ENCODE data around the gene SPO11. TPM values are rescaled to one million over a fixed set of nuclear protein-coding genes. Genes with fewer than 3 reads are reported as not detected.

The SPO11 gene
- total RNA-seq, 1 experiment from 2014 or later, result not detected

DNA sequence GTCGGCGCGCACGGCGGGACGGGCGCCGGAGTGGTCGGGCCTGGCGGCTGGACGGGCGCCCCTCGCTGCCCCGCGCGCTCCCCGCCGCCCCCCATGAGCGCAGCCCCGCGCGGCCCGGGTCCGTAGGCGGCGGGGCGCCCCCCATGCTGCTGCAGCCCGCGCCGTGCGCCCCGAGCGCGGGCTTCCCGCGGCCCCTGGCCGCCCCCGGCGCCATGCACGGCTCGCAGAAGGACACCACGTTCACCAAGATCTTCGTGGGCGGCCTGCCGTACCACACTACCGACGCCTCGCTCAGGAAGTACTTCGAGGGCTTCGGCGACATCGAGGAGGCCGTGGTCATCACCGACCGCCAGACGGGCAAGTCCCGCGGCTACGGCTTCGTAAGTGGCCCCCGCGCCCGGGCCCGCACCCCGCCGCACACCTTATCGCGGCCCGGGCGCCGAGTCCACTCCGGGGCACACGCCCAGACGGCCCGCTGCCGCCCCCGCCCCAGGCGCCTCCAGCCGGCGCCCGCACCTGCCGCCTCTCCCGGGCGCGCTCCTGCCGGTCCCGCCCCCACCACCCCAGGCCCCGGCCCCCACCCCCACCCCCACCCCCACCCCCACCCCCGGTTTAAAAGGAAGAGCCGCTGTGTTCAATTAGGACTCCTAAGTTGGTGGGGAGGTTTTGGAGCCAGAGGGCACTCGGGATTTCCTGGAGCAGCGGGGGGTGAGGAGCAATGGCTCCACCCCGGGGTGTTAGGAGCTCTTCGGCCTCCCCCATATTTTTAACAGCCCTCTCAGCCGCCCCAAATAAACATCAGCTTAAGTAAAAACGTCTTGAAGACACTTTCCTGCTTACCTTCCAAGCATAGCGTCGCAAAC is 62.1 kb downstream of the SPO11 start:
- Histone ChIP-seq H3K4me2 (ENCODE audit: low read length) (peak overlapping the region; percentile 88), H3K9ac (ENCODE audit: low read length) (peak overlapping the region; percentile 49), H3K27me3 (ENCODE audit: low read length) (no peaks in the 10 kb centered on the region), H3K36me3 (ENCODE audit: low read depth, low read length) (peaks cover 19% of the 10 kb centered on the region; the same call in 1 of the 2 replicates), H3K27ac (ENCODE audit: low read length) (no peak overlapping the region), H4K20me1 (ENCODE audit: low read length) (peaks cover 8% of the 10 kb centered on the region; the same call in 1 of the 2 replicates), H3F3A (ENCODE audit: low read length, unreplicated experiment) (no peaks in the 10 kb centered on the region), H3K4me3 (ENCODE audit: low read length) (peak overlapping the region; percentile 82), H3K4me1 (ENCODE audit: insufficient read depth, low read length) (peaks cover 33% of the 10 kb centered on the region), H2AFZ (ENCODE audit: low read length) (peak overlapping the region; percentile 73), H3K9me2 (replicated peaks; ENCODE audit: low read length) (no peaks in the 10 kb centered on the region), H3K9me3 (ENCODE audit: low read length) (no peaks in the 10 kb centered on the region), H3K79me2 (ENCODE audit: low read length) (peaks cover 34% of the 10 kb centered on the region)
- no TSS peak for BruUV-seq (replicated peaks)
- intact Hi-C loops (cut with micrococcal nuclease), result loop anchor here (5.0 kb wide), 1 partner anchor 46 kb away; no protein-coding TSS in a partner anchor
- ChIA-PET POLR2A (ENCODE audit: unreplicated experiment) (interaction anchor here (0.6 to 0.9 kb wide), 2 partner anchors 63 to 86 kb away, joined by 4 to 5 read pairs; no protein-coding TSS in a partner anchor), CTCF (interaction anchor here (0.6 kb wide), 4 partner anchors 41 to 204 kb away, joined by 3 to 5 read pairs (median 4); no protein-coding TSS in a partner anchor)
- ATAC-seq (peak; percentile 8), DNase-seq (peak; percentile 34)
- TF ChIP-seq EZH2 (IDR thresholded peaks at IDR 0.05; ENCODE audit: low read length, unreplicated experiment) (no peak), EZH2phosphoT487 (IDR thresholded peaks at IDR 0.05; ENCODE audit: borderline replicate concordance, low read length) (no peak)
- TF ChIP-seq, protein P1, sequence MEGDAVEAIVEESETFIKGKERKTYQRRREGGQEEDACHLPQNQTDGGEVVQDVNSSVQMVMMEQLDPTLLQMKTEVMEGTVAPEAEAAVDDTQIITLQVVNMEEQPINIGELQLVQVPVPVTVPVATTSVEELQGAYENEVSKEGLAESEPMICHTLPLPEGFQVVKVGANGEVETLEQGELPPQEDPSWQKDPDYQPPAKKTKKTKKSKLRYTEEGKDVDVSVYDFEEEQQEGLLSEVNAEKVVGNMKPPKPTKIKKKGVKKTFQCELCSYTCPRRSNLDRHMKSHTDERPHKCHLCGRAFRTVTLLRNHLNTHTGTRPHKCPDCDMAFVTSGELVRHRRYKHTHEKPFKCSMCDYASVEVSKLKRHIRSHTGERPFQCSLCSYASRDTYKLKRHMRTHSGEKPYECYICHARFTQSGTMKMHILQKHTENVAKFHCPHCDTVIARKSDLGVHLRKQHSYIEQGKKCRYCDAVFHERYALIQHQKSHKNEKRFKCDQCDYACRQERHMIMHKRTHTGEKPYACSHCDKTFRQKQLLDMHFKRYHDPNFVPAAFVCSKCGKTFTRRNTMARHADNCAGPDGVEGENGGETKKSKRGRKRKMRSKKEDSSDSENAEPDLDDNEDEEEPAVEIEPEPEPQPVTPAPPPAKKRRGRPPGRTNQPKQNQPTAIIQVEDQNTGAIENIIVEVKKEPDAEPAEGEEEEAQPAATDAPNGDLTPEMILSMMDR (conservative IDR thresholded peaks at IDR 0.05; ENCODE audit: low read depth, low read length), result no peak

DNA sequence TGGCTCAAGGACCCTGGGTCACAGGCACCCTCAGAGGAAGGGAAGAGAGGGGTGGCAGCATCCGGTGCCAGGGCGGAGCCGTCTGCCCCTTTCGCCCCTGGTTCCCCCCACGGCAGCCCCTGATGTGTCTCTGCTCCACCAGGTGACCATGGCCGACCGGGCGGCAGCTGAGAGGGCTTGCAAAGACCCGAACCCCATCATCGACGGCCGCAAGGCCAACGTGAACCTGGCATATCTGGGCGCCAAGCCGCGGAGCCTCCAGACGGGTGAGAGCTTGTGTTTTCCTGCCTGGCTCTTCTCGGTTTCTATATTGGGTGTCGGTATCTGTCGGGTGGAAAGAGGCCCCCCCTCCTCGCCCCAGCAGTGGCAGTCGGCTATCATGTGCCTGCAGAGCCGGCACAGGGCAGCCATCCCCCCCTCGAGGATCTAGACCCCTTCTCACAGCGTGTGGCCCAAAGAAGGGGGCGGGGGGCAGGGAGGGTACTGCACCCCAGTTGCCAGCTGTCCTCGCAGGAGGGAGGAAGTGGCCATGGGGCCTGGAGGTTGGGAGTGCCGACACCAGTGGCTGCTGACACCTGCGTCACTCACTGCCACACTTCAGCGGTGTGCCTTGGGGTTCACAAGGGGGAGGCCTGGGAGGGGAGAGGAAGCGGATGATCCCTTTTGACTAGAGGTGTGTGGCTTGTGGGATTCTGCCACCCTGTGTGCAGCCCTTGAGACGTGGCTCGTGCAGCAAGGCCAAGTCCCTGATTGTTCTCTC is 63.1 kb downstream of the SPO11 start:
- Histone ChIP-seq H3K27me3 (ENCODE audit: low read length) (no peaks in the 10 kb centered on the region), H3K27ac (ENCODE audit: low read length) (no peak overlapping the region), H3K4me2 (ENCODE audit: low read length) (peak overlapping the region; percentile 88), H3K36me3 (ENCODE audit: low read depth, low read length) (peaks cover 25% of the 10 kb centered on the region; the same call in 1 of the 2 replicates), H3F3A (ENCODE audit: low read length, unreplicated experiment) (no peaks in the 10 kb centered on the region), H3K9me2 (replicated peaks; ENCODE audit: low read length) (no peaks in the 10 kb centered on the region), H3K9me3 (ENCODE audit: low read length) (no peaks in the 10 kb centered on the region), H4K20me1 (ENCODE audit: low read length) (peaks cover 8% of the 10 kb centered on the region; the same call in 1 of the 2 replicates), H3K9ac (ENCODE audit: low read length) (peak overlapping the region; percentile 46), H3K4me1 (ENCODE audit: insufficient read depth, low read length) (peaks cover 33% of the 10 kb centered on the region), H2AFZ (ENCODE audit: low read length) (no peak overlapping the region), H3K79me2 (ENCODE audit: low read length) (peaks cover 34% of the 10 kb centered on the region), H3K4me3 (ENCODE audit: low read length) (peak overlapping the region; percentile 73)
- BruUV-seq (replicated peaks), result no TSS peak
- ChIA-PET CTCF (interaction anchor here (0.6 kb wide), 1 partner anchor 40 kb away, joined by 3 read pairs; no protein-coding TSS in a partner anchor), POLR2A (ENCODE audit: unreplicated experiment) (no interaction called here)
- no peak for TF ChIP-seq EZH2 (IDR thresholded peaks at IDR 0.05; ENCODE audit: low read length, unreplicated experiment)
- intact Hi-C loops (cut with micrococcal nuclease), result loop anchor here (5.0 kb wide), 1 partner anchor 45 kb away; no protein-coding TSS in a partner anchor
- ATAC-seq (no peak), DNase-seq (no peak)

Small RNAs within 50 kb of the gene (microRNA-seq; reads per million reads assigned to microRNA genes)
- not detected for gene MIR4325 (ENCODE audit: unreplicated experiment)

Other genes starting within 250 kb of the SPO11 start
- gene BMP7, start 63.2 kb upstream of the SPO11 start, total RNA-seq (2014; rRNA removed), result not detected in 2 replicates
- gene RAE1, start 21.5 kb downstream of the SPO11 start, total RNA-seq (2014; rRNA removed), result 99.8 and 183 TPM in 2 replicates
- gene RBM38, start 61.6 kb downstream of the SPO11 start, total RNA-seq (2014; rRNA removed), result 56.5 and 59.3 TPM in 2 replicates
- not detected in 2 replicates for gene CTCFL, start 195.3 kb downstream of the SPO11 start, total RNA-seq (2014; rRNA removed)
- not detected in 2 replicates for gene PCK1, start 231.3 kb downstream of the SPO11 start, total RNA-seq (2014; rRNA removed)

Data from PC-3 (cell line).